ENCODE data around the gene KCNJ12.
"Not testable (repeated sequence)": the region's sequence is repeated elsewhere in the genome, so short reads cannot be mapped to it uniquely, and the experiment has no call there.

Gene KCNJ12

GRCh38 chr17:21388066-21388465, 11.9 kb downstream of the KCNJ12 start:
- DNase-seq: no peak

- DNase-seq: no peak
Measured at GRCh38 chr17:21388944-21389343, 12.8 kb downstream of the KCNJ12 start.

- no peak for DNase-seq
Measured at GRCh38 chr17:21389394-21389793, 13.2 kb downstream of the KCNJ12 start.

GRCh38 chr17:21390294-21390693, 14.1 kb downstream of the KCNJ12 start:
- no peak for DNase-seq

- DNase-seq: no peak
Measured at GRCh38 chr17:21392266-21392665, 16.1 kb downstream of the KCNJ12 start.

- DNase-seq: no peak
Measured at GRCh38 chr17:21394265-21394664, 18.1 kb downstream of the KCNJ12 start.

GRCh38 chr17:21395764-21396163, 19.6 kb downstream of the KCNJ12 start:
- no peak for DNase-seq

GRCh38 chr17:21396237-21396636, 20.1 kb downstream of the KCNJ12 start:
- DNase-seq: no peak

GRCh38 chr17:21397341-21398190, 21.4 kb downstream of the KCNJ12 start:
- no peak for DNase-seq

GRCh38 chr17:21399474-21400186, 23.5 kb downstream of the KCNJ12 start:
- DNase-seq: no peak

GRCh38 chr17:21400187-21400569, 24.0 kb downstream of the KCNJ12 start:
- DNase-seq: not testable (repeated sequence)

GRCh38 chr17:21400816-21401593, 24.8 kb downstream of the KCNJ12 start:
- no peak for DNase-seq

GRCh38 chr17:21402166-21402571, 26.0 kb downstream of the KCNJ12 start:
- DNase-seq: not testable (repeated sequence)

- not testable (repeated sequence) for DNase-seq
Measured at GRCh38 chr17:21402926-21403325, 26.8 kb downstream of the KCNJ12 start.

GRCh38 chr17:21404106-21404505, 27.9 kb downstream of the KCNJ12 start:
- DNase-seq: not testable (repeated sequence)

GRCh38 chr17:21404539-21404938, 28.4 kb downstream of the KCNJ12 start:
- not testable (repeated sequence) for DNase-seq

- DNase-seq: not testable (repeated sequence)
Measured at GRCh38 chr17:21404956-21405731, 29.0 kb downstream of the KCNJ12 start.

- not testable (repeated sequence) for DNase-seq
Measured at GRCh38 chr17:21405904-21406400, 29.8 kb downstream of the KCNJ12 start.

- DNase-seq: not testable (repeated sequence)
Measured at GRCh38 chr17:21406616-21407404, 30.7 kb downstream of the KCNJ12 start.

GRCh38 chr17:21407752-21408151, 31.6 kb downstream of the KCNJ12 start:
- not testable (repeated sequence) for DNase-seq

- not testable (repeated sequence) for DNase-seq
Measured at GRCh38 chr17:21408224-21408623, 32.1 kb downstream of the KCNJ12 start.
